Hepatocyte (in vitro differentiated cells): Measurements from ENCODE around the gene FAM162B. TPM values are rescaled to one million over a fixed set of nuclear protein-coding genes. Genes with fewer than 3 reads are reported as not detected.

Experiments
- DNase-seq: peaks from one replicate; pipeline ENCODE4 v3.0.0-alpha.2; 2016; ENCODE audit warnings: low spot score
- H2AFZ ChIP-seq: fragments of 200-600 bp; sonication (generic); 2 replicates; pipeline ENCODE4 v1.6.0; 2016; ENCODE audit warnings: antibody characterized with exemption, mild to moderate bottlenecking
- H3K27ac ChIP-seq: fragments of 200-600 bp; sonication (generic); 2 replicates; pipeline ENCODE4 v1.5.1; 2016; ENCODE audit warnings: mild to moderate bottlenecking
- H3K27me3 ChIP-seq: fragments of 200-600 bp; sonication (generic); 2 replicates; pipeline ENCODE4 v1.6.1; 2016
- H3K36me3 ChIP-seq: fragments of 200-600 bp; sonication (generic); replicated peaks from 2 replicates; pipeline ENCODE4 v1.5.1; 2016; ENCODE audit warnings: low read depth; ENCODE audit not compliant: insufficient read depth
- H3K4me1 ChIP-seq: fragments of 200-600 bp; sonication (generic); 2 replicates; pipeline ENCODE4 v1.5.1; 2016; ENCODE audit warnings: mild to moderate bottlenecking, moderate library complexity; ENCODE audit not compliant: insufficient read depth
- H3K4me2 ChIP-seq: fragments of 200-600 bp; sonication (generic); 2 replicates; pipeline ENCODE4 v1.6.0; 2016
- H3K4me3 ChIP-seq: fragments of 200-600 bp; sonication (generic); 2 replicates; pipeline ENCODE4 v1.5.1; 2016; ENCODE audit warnings: mild to moderate bottlenecking
- H3K79me2 ChIP-seq: fragments of 200-600 bp; sonication (generic); 2 replicates; pipeline ENCODE4 v1.6.0; 2017; ENCODE audit warnings: mild to moderate bottlenecking
- H3K9me2 ChIP-seq: fragments of 200-600 bp; sonication (generic); replicated peaks from 2 replicates; pipeline ENCODE4 v1.6.0; 2017; ENCODE audit warnings: mild to moderate bottlenecking; ENCODE audit not compliant: insufficient read depth
- H3K9me3 ChIP-seq: fragments of 200-600 bp; sonication (generic); 2 replicates; pipeline ENCODE4 v1.5.1; 2016; ENCODE audit warnings: low read depth, mild to moderate bottlenecking
- H4K20me1 ChIP-seq: fragments of 200-600 bp; sonication (generic); 2 replicates; pipeline ENCODE4 v1.6.0; 2016; ENCODE audit warnings: mild to moderate bottlenecking; ENCODE audit not compliant: insufficient read depth, poor library complexity, severe bottlenecking
- CTCF ChIP-seq: fragments of 200-600 bp; sonication (generic); IDR thresholded peaks from 2 replicates; pipeline ENCODE4 v1.5.1; 2016; ENCODE audit warnings: antibody characterized with exemption, mild to moderate bottlenecking; ENCODE audit not compliant: poor library complexity
- EZH2 ChIP-seq: fragments of 200-600 bp; sonication (generic); IDR thresholded peaks from 2 replicates; pipeline ENCODE4 v1.6.1; 2016; ENCODE audit warnings: antibody characterized with exemption, mild to moderate bottlenecking, borderline replicate concordance
- EZH2phosphoT487 ChIP-seq: fragments of 200-600 bp; sonication (generic); IDR thresholded peaks from one replicate; pipeline ENCODE4 v1.6.1; 2018; ENCODE audit warnings: antibody characterized with exemption, mild to moderate bottlenecking, low read depth, moderate library complexity; ENCODE audit not compliant: unreplicated experiment, severe bottlenecking
- WGBS: methylation state at CpG from one replicate; pipeline ENCODE4 v1.1.6; 2016; ENCODE audit warnings: low lambda C conversion rate; ENCODE audit errors: missing lambda C conversion rate; 5-methylcytosine and 5-hydroxymethylcytosine counted together
- polyA plus RNA-seq: library from polyadenylated mRNA; unstranded; fragments of >200 nt; fragmentation: Nextera tagmentation; extraction: Ambion mirVana; gene quantifications from 2 replicates; pipeline ENCODE4 v1.2.1, GENCODE V29; 2016
- total RNA-seq: library from RNA; depleted of rRNA; stranded (reverse); fragments of >200 nt; gene quantifications from 2 replicates; pipeline ENCODE4 v1.2.3, GENCODE V29; 2014

The FAM162B gene
- total and polyA plus RNA-seq, 2 experiments from 2014 or later: 4.5 to 4.9 TPM

- WGBS: 41% methylated on average over 13 of the region's 13 CpGs
- Histone ChIP-seq H3K9me2 (no peaks in the 10 kb centered on the region), H3K9me3 (no peaks in the 10 kb centered on the region), H3K4me2 (peak overlapping the region; percentile 44), H3K27me3 (no peaks in the 10 kb centered on the region), H3K36me3 (no peaks in the 10 kb centered on the region), H3K27ac (no peak overlapping the region), H3K79me2 (no peaks in the 10 kb centered on the region), H4K20me1 (no peaks in the 10 kb centered on the region), H3K4me1 (no peaks in the 10 kb centered on the region), H2AFZ (no peak overlapping the region), H3K4me3 (no peak overlapping the region)
- peak; percentile 70 for DNase-seq
- peak; percentile 68 for TF ChIP-seq CTCF
- no peak for TF ChIP-seq EZH2
Measured at GRCh38 chr6:116779573-116780164, 14.2 kb upstream of the FAM162B start.

GRCh38 chr6:116773886-116774285 lies 8.4 kb upstream of the FAM162B start:
- TF ChIP-seq CTCF (no peak), EZH2 (no peak), EZH2phosphoT487 (no peak)
- H2AFZ ChIP-seq: no peak overlapping the region
- H3K27ac ChIP-seq: no peak overlapping the region

GRCh38 chr6:116772450-116772849 lies 6.9 kb upstream of the FAM162B start:
- Histone ChIP-seq H4K20me1 (no peaks in the 10 kb centered on the region), H3K4me2 (no peak overlapping the region), H2AFZ (no peak overlapping the region), H3K4me3 (no peak overlapping the region), H3K27ac (no peak overlapping the region), H3K27me3 (peaks cover 3% of the 10 kb centered on the region), H3K36me3 (no peaks in the 10 kb centered on the region), H3K79me2 (no peaks in the 10 kb centered on the region), H3K9me2 (no peaks in the 10 kb centered on the region), H3K4me1 (no peaks in the 10 kb centered on the region), H3K9me3 (no peaks in the 10 kb centered on the region)
- DNase-seq: no peak
- 82% methylated on average over 1 of the region's 1 CpG for WGBS
- TF ChIP-seq EZH2phosphoT487 (no peak), CTCF (no peak), EZH2 (no peak)

More at GRCh38 chr6:116773886-116774285, 8.4 kb upstream of the FAM162B start:
- H3K27me3 ChIP-seq: no peaks in the 10 kb centered on the region
- H3K9me3 ChIP-seq: no peaks in the 10 kb centered on the region
- no peak overlapping the region for H3K4me3 ChIP-seq
- no peaks in the 10 kb centered on the region for H3K4me1 ChIP-seq
- H3K4me2 ChIP-seq: no peak overlapping the region
- H4K20me1 ChIP-seq: no peaks in the 10 kb centered on the region
- H3K36me3 ChIP-seq: no peaks in the 10 kb centered on the region
- H3K79me2 ChIP-seq: no peaks in the 10 kb centered on the region
- DNase-seq: no peak
- H3K9me2 ChIP-seq: no peaks in the 10 kb centered on the region
- WGBS: 70% methylated on average over 1 of the region's 1 CpG

GRCh38 chr6:116767715-116768114 lies 2.2 kb upstream of the FAM162B start:
- whole genome bisulfite sequencing: 85% methylated on average over 2 of the region's 2 CpGs

More at GRCh38 chr6:116767715-116768114, 2.2 kb upstream of the FAM162B start:
- Histone ChIP-seq H3K27me3 (peaks cover 37% of the 10 kb centered on the region), H2AFZ (no peak overlapping the region), H3K4me1 (no peaks in the 10 kb centered on the region), H3K9me3 (no peaks in the 10 kb centered on the region), H3K36me3 (no peaks in the 10 kb centered on the region), H3K27ac (no peak overlapping the region), H3K79me2 (no peaks in the 10 kb centered on the region), H3K9me2 (no peaks in the 10 kb centered on the region), H4K20me1 (no peaks in the 10 kb centered on the region), H3K4me2 (no peak overlapping the region), H3K4me3 (no peak overlapping the region)
- TF ChIP-seq EZH2 (no peak), CTCF (no peak), EZH2phosphoT487 (no peak)
- DNase-seq: no peak
